GM21619 (cell line): ENCODE measurements around the gene SPIC.
A peak's percentile ranks its signal among the peaks of the same experiment; 100 is the strongest.
"Not testable (repeated sequence)": the region's sequence is repeated elsewhere in the genome, so short reads cannot be mapped to it uniquely, and the experiment has no call there.

Experiments used
- ATAC-seq: cut with Tn5 transposase; IDR thresholded peaks from one replicate; pipeline ENCODE4 v1.9.1; 2021; ENCODE audit not compliant: unreplicated experiment

SPIC gene

DNA sequence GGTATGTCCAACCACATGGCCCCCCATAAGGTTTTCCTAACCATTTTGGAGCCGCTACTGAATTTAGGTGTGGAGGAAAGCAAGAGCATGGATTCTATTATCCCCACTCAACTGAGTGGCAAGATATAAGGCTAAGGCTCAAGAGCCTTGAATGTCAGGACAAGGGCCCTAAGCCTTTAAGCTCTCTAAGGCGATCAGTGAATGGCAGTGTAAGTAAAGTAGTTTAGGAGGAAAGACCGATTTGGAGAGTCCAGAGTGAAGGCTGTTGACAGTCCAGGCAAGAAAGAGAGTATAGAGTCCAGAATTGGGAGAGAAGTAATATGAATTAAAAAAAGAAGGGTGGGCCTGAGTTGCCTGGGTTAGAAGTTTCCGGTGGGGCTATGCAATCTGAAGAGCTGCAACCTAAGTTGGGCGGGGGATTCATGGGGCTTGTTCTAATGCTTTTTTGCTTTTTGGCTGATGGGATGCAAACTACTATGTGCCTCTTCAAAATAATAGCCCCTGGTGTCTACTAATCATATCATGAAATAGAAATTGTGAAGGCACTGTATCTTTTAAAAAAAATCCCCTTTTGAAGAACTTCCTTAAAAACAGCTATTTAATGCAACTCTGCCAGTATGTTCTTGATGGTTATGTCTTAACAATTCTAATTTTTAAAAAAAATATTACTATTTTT lies at the start of gene SPIC:
Gene SPIC (plus strand): TSS at position 626 of the 676 bp plus-strand sequence. CDS start 1,569 bp downstream, outside the sequence.
- no peak for ATAC-seq

GRCh38 chr12:101430456-101430855 lies 44.7 kb upstream of the SPIC start:
- ATAC-seq, result no peak

DNA sequence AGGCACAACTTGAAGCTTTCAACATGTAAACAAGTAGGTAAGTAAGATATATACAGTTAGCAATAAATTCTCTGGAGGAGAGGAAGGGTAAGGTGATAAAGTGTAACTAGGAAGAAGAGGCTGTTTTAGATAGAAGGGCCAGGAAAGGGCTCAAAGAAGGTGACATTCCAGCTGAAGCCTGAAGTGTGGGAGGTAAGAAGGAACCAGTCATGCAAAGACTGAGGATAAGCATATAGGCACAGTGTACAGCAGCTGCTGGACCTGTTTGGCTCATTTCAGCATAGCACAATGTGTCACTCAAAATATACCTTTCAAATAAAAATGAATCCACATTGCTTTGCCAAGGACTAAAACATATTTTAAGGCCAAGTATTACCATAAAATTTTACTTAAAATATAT lies 39.0 kb upstream of the SPIC start:
- ATAC-seq, result no peak

DNA sequence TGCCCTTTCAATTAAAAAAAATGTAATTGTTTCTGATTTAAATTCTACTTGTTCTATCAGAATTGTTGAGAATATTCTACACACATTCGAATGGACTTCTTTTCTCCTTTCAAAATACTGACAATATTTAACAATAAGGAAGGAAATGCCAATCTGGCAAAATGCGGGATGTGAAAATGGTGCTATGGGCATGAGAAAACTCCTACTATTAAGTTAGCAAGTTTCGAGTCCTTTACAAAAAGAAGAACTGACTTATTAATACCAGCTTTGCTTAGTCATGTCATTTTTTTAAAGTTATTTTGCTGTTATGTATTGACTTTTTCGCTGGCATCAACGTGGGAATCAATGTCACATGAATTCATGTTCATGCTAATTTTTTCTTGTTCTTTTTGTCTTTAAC lies 35.9 kb upstream of the SPIC start:
- no peak for ATAC-seq

- no peak for ATAC-seq
These were observed 33.5 kb upstream of the SPIC start for GRCh38 chr12:101441461-101442224.

- no peak for ATAC-seq
These were observed 19.5 kb upstream of the SPIC start for GRCh38 chr12:101455685-101456084.

DNA sequence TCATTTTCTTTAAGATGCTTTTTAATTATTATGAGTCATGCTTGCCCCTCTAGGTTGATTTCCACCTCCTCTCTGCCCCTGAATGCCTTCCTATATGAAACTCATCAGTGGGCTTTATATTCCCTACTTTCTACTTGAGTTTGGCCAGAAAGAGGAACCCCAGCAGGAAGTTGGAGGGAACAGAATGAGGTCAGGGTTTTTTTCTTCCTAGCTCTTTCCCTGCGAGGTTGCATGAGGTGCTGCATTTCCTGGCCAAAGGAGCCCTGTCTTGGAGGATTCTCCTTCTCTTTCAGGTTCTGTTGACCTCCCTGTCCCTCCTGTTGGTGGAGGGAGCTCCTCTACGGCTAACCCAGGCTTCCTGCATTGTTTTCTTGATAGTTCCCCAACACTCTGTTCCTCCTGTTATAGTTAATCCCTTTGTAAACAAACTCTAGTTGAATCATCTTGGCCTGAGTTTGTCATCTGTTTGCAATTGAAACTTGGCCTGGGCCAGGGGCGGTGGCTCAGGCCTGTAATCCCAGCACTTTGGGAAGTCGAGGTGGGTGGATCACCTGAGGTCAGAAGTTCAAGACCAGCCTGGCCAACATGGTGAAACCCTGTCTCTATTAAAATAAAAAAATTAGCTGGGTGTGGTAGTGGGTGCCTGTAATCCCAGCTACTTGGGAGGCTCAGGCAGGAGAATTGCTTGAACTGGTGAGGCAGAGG lies 15.3 kb upstream of the SPIC start:
- no peak for ATAC-seq

GRCh38 chr12:101468948-101469347 lies 6.2 kb upstream of the SPIC start:
- ATAC-seq, result no peak

DNA sequence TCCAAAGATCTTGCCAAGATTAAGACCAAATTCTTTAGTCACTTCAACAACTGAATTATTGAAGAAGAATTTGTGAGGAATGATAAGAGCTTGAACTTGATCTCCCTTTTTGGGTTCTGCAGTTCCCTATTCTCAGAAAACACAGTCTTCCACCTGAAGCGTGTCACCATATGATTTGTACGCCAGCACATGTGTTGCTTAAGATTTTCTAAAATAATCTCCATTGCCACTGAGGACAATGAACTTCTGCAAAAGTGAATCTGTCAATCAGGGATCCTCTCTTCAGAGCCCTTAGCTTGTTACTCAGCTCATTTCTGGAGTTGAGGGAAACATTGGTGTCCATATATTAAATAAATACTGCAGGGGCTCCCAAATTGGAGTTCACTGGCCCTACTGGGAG lies 4.2 kb upstream of the SPIC start:
- no peak for ATAC-seq

- ATAC-seq, result not testable (repeated sequence)
These were observed 3.3 kb upstream of the SPIC start for GRCh38 chr12:101471878-101472277.

GRCh38 chr12:101474248-101474647 lies 888 bp upstream of the SPIC start:
- ATAC-seq, result no peak

- no peak for ATAC-seq
These were observed 692 bp downstream of the SPIC start for GRCh38 chr12:101475751-101476305.

DNA sequence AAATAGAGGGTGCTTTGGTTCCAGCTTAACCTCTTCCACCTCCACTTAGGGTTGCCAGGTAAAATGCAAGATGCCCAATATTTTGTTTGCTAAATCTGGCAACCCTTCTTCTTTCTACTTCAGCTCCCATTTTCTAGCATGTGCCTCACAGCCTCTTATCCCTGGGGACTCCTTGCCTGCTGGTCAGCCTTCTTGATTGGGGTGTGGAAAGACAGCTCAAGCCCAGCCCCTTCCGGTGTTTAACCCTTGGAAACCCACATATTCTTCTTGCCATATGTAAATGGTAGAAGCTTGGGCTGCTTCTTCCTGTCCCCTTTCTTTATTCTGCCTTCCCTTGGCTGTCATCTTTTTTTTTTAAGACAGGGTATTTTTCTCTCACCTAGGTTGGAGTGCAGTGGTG lies 5.7 kb downstream of the SPIC start:
- no peak for ATAC-seq

- ATAC-seq, result no peak
These were observed 9.9 kb downstream of the SPIC start for GRCh38 chr12:101485021-101485420.

GRCh38 chr12:101488469-101488868 lies 13.3 kb downstream of the SPIC start:
- no peak for ATAC-seq

DNA sequence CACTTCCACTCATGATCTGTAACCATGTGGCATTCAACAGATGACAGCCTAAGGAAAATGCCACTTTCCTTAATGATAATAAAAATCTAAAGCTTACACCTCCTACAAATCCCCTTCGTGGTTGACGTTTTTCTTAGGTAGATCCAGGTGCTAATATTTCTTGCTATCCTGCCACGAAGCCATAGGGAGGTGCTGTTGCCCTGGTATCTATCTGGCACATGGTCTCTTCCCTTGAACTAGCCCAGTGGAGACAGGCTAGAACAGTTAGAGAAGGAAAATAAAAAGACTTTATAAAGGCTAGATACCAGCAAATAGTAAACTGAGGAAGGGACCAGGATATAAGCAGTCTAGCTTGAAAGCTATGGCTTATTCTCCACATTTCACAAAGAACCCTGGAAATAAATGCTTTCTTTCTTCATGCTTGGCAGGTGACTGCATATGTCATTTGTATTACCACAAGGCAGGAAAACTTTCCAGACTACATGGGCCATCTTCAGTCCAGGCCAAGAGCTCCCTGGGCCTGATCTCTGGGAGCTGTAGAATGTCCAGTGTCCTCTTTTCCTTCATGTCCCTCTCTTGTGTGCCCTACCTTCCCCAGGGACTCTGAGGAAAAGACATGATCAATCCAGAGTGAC lies 15.3 kb downstream of the SPIC start:
- ATAC-seq, result peak; percentile 53

DNA sequence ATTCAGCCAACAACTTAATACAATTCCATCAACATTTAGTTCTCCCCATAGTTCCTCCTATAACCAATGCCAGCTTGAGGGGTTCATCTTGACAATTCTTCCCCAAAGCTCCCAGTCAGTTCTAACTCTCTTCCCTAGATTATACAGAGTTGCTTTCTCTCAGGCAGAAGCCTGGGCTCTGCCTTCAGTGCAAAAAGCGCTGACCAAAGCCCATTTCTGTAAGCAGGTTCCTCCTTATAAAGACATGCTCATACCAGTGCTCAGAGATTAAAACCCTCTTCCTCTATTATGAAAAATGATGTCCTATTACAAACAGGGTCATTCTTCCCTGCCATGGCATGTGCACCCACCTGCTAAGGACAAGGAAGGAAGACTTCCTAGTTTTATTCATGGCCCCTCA lies 16.2 kb downstream of the SPIC start:
- no peak for ATAC-seq

DNA sequence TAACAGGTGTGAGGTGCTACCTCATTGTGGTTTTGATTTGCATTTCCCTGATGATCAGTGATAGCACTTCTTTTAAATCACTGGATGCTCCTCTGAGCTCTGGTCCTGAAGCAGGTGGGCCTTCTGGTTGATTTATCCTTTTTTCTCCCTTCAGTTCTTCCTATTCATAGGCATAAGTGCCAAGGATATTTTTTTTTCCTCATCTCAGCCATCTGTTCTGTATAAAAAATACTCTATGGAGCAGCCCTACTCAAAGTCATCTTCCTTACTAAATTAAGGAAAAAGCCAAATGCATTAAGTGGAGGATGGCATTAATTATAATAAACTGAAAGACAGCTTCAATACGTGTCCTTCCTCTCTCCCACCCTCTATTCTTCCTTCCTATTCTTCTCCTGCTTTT lies 18.4 kb downstream of the SPIC start:
- ATAC-seq, result no peak

GRCh38 chr12:101498252-101498651 lies 23.1 kb downstream of the SPIC start:
- peak; percentile 64 for ATAC-seq

DNA sequence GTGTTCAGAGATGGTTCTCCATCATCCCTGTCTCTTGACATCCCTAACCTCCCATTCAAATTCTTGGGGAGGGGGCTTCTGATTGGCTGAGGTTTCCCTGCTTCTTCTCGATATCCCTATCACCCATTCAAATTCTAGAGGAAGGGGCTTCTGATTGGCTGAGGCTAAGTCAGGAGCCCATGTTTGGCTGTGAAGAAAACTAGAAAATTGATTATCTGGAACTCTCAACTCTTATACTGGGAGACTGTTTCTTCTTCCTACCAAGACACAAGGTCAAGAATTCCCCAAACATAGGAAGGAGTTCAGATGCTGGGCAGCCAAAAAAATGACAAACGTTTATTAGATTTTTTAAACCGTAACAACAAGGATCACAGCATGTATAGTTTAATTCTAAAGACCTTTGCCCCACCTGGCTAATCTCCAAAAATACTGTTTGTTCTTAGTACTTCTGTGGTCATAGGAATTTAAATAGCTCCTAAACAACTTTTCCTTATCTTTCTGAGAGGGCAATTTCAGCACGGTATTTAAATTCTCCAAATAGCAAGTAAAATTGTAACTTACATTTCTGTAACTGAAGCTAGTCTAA lies 26.4 kb downstream of the SPIC start:
- ATAC-seq, result no peak

DNA sequence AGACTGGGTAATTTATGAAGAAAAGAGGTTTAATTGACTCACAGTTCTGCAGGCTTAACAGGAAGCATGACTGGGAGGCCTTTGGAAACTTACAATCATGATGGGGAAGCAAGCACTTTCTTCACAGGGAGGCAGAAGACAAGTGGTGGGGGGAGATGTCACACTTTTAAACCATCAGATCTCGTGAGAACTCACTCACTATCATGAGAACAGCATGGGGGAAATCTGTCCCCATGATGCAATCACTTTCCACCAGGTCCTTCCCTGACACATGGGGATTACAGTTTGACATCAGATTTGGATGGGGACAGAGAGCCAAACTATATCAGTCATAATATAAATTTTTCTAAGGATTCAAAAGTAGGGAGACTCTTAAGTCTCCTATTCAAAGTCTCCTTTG lies 46.0 kb downstream of the SPIC start:
- ATAC-seq, result no peak
